Neuronal stem cell (in vitro differentiated cells): ENCODE results near the gene TUBGCP6.

Experiments used
- DNase-seq: peaks from one replicate; pipeline ENCODE4 v3.0.0-alpha.2; 2013; ENCODE audit warnings: low spot score
- H2AFZ ChIP-seq: one replicate; pipeline ENCODE4 v1.6.1; 2013; ENCODE audit warnings: mild to moderate bottlenecking, low read length, inconsistent platforms
- H2AK5ac ChIP-seq: 2 replicates; pipeline ENCODE4 v1.6.1; 2013; ENCODE audit warnings: low read depth, mild to moderate bottlenecking, inconsistent platforms, low read length, moderate library complexity, mixed read lengths
- H2BK120ac ChIP-seq: 2 replicates; pipeline ENCODE4 v1.6.1; 2013; ENCODE audit warnings: low read depth, mild to moderate bottlenecking, inconsistent platforms, low read length, moderate library complexity, mixed read lengths
- H2BK12ac ChIP-seq: one replicate; pipeline ENCODE4 v1.6.1; 2013; ENCODE audit warnings: low read length, inconsistent platforms
- H2BK15ac ChIP-seq: 2 replicates; pipeline ENCODE4 v1.6.1; 2013; ENCODE audit warnings: mild to moderate bottlenecking, low read length, inconsistent platforms, mixed read lengths
- H2BK5ac ChIP-seq: one replicate; pipeline ENCODE4 v1.6.1; 2013; ENCODE audit warnings: inconsistent platforms, mild to moderate bottlenecking, low read length, moderate library complexity
- H3K14ac ChIP-seq: one replicate; pipeline ENCODE4 v1.6.1; 2013; ENCODE audit warnings: low read length, inconsistent platforms
- H3K18ac ChIP-seq: 2 replicates; pipeline ENCODE4 v1.6.1; 2013; ENCODE audit warnings: low read length, inconsistent platforms
- H3K23ac ChIP-seq: 2 replicates; pipeline ENCODE4 v1.6.1; 2013; ENCODE audit warnings: low read depth, mild to moderate bottlenecking, mixed read lengths, low read length, inconsistent platforms; ENCODE audit not compliant: poor library complexity
- H3K27ac ChIP-seq: replicated peaks from 3 replicates; pipeline ENCODE4 v1.5.1; 2013; ENCODE audit warnings: low read length, inconsistent platforms
- H3K27me3 ChIP-seq, 3 experiments: 2 replicates each; pipeline ENCODE4 v1.6.1; 2013; ENCODE audit warnings: low read length in 3 of 3, mild to moderate bottlenecking in 2 of 3, inconsistent platforms in 1 of 3, low read depth in 1 of 3, mixed read lengths in 1 of 3, moderate library complexity in 1 of 3; ENCODE audit not compliant: control insufficient read depth in 3 of 3, insufficient read depth in 3 of 3
- H3K36me3 ChIP-seq, 2 donors: replicated peaks in 1 of 2; 2 replicates each; pipeline ENCODE4 v1.6.1; 2013; ENCODE audit warnings: low read length in 2 of 2; ENCODE audit not compliant: control insufficient read depth in 2 of 2, insufficient read depth in 2 of 2
- H3K4ac ChIP-seq: 2 replicates; pipeline ENCODE4 v1.6.1; 2013; ENCODE audit warnings: inconsistent platforms, mild to moderate bottlenecking, low read length, moderate library complexity
- H3K4me1 ChIP-seq, 2 donors: 1 replicate in 1 of 2; 2 replicates in 1 of 2; pipeline ENCODE4 v1.6.1; 2013; ENCODE audit warnings: low read length in 2 of 2, low read depth in 1 of 2; ENCODE audit not compliant: control insufficient read depth in 2 of 2, insufficient read depth in 1 of 2
- H3K4me2 ChIP-seq: one replicate; pipeline ENCODE4 v1.6.1; 2013; ENCODE audit warnings: mild to moderate bottlenecking, low read length, inconsistent platforms; ENCODE audit not compliant: insufficient read depth, poor library complexity, severe bottlenecking
- H3K4me3 ChIP-seq, 2 donors: 2 replicates each; pipeline ENCODE4 v1.5.1; 2013; ENCODE audit warnings: low read length in 2 of 2, mild to moderate bottlenecking in 2 of 2, inconsistent platforms in 1 of 2, moderate library complexity in 1 of 2
- H3K79me1 ChIP-seq: one replicate; pipeline ENCODE4 v1.6.1; 2013; ENCODE audit warnings: low read depth, mild to moderate bottlenecking, inconsistent platforms, low read length, moderate library complexity
- H3K9ac ChIP-seq: one replicate; pipeline ENCODE4 v1.6.1; 2013; ENCODE audit warnings: mild to moderate bottlenecking, low read depth, low read length, inconsistent platforms; ENCODE audit not compliant: poor library complexity
- H3K9me3 ChIP-seq, 2 donors: replicated peaks in 1 of 2; 2 replicates each; pipeline versions ENCODE3 to v1.6.1; 2013; ENCODE audit warnings: low read length in 2 of 2, mild to moderate bottlenecking in 2 of 2, inconsistent platforms in 1 of 2, low read depth in 1 of 2, mixed read lengths in 1 of 2, moderate library complexity in 1 of 2; ENCODE audit not compliant: control insufficient read depth in 2 of 2, insufficient read depth in 1 of 2
- H4K8ac ChIP-seq: one replicate; pipeline ENCODE4 v1.6.1; 2013; ENCODE audit warnings: low read depth, mild to moderate bottlenecking, inconsistent platforms, low read length, moderate library complexity
- H4K91ac ChIP-seq: one replicate; pipeline ENCODE4 v1.6.1; 2013; ENCODE audit warnings: low read length, low read depth, mild to moderate bottlenecking, inconsistent platforms; ENCODE audit not compliant: poor library complexity
- WGBS, 2 donors: extraction: QIAGEN DNeasy Blood & Tissue Kit; methylation state at CpG; one replicate each; pipeline ENCODE4 v1.1.7; 2013; ENCODE audit warnings: missing lambda C conversion rate in 2 of 2, mixed read lengths in 1 of 2; ENCODE audit not compliant: insufficient read length in 2 of 2, insufficient replicate concordance in 1 of 2; ENCODE audit errors: extremely low coverage in 2 of 2; 5-methylcytosine and 5-hydroxymethylcytosine counted together

The TUBGCP6 gene

DNA sequence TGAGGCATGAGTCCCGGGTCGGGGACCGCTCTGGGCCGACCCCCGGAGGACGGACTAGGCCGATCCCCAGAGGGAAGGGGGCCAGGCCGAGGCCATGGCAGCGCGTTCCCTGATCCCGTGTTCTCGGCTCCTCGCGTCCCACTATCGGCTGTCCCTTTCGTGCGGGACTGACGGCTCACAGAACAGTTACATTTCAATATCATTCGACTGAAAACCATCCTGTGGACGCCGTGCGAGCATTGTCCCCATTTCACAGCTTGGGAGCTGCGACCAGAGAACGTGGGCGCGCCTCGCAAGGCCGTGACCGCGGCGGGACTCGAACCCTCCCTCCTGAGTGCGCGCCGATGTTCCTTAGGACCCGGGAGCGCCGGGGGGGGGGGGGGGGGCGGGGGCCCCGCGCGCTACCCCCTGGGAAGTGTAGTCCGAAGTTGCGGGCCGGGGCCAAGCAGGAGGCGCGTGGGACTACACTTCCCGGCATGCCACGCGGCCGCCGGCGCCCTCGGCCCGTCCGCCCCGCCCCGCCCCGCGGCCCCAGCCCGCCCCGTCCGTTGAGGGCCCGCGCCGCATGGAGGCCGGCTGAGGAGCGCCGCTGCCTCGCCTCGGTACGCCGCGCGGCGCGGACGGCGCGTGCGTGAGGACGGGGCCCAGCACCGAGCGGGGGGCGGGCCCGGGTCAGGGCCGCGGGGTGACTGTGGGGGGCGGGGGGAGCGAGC lies 59.3 kb downstream of the TUBGCP6 start, which contains the start of gene TRABD:
TSS of gene TRABD (plus strand) at position 539 of the 713 bp plus-strand sequence. CDS start 7,148 bp downstream, outside the sequence.
- H4K91ac ChIP-seq = no peak within 1 kb of the TSS
- peak within 1 kb of the TSS; percentile 94 for H3K18ac ChIP-seq
- H2AFZ ChIP-seq = peak within 1 kb of the TSS; percentile 91
- peak within 1 kb of the TSS; percentile 89 for H3K14ac ChIP-seq
- H4K8ac ChIP-seq = peak within 1 kb of the TSS; percentile 65
- H3K27ac ChIP-seq = no peak within 1 kb of the TSS
- H3K4me1 ChIP-seq = peaks cover 6 to 16% of the 10 kb centered on the region in 2 donors
- peaks cover 0 to 3% of the 10 kb centered on the region in 2 donors for H3K36me3 ChIP-seq
- H3K79me1 ChIP-seq = peaks cover 13% of the 10 kb centered on the region
- H2AK5ac ChIP-seq = peak within 1 kb of the TSS; percentile 96
- no peaks in the 10 kb centered on the region for H3K9me3 ChIP-seq
- H2BK120ac ChIP-seq = no peak within 1 kb of the TSS
- H3K23ac ChIP-seq = peak within 1 kb of the TSS; percentile 87
- H2BK12ac ChIP-seq = peak within 1 kb of the TSS; percentile 84
- peak within 1 kb of the TSS; percentile 93 for H3K9ac ChIP-seq
- H3K4me2 ChIP-seq = peak within 1 kb of the TSS; percentile 74
- H2BK5ac ChIP-seq = peak within 1 kb of the TSS; percentile 35
- peak; percentile 81 for DNase-seq
- peak within 1 kb of the TSS; percentile 98 for H2BK15ac ChIP-seq
- no peak within 1 kb of the TSS for H3K4ac ChIP-seq
- H3K4me3 ChIP-seq = peak within 1 kb of the TSS; percentile 74 to 87
- peaks cover 0 to 12% (median 0%) of the 10 kb centered on the region in 3 experiments for H3K27me3 ChIP-seq
- whole genome bisulfite sequencing, 2 donors = no CpG with 5 or more reads among the region's 90 CpGs

DNA sequence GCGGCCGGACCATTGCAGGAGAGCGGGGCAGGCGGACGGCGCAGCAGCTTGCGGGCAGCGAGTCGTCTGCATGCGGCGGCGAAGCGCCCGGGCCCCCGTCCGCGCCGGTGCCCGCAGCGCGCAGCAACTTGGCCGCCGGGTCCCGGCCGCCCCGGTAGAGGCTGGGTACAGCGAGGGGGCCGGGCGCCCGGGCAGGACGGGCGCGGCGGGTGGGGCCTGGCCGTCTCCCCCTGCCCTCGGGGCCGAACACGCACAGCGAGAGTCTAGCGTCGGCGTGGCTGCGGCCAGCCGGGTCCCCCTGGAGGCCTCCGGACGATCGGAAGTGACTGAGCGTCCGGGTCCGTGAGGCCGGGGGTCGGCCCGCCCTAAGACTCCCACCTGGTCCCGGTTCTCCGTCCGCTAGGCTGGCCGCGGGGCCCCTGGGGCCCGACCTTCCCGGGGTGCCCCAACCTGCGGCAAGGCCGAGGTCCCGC lies 59.9 kb downstream of the TUBGCP6 start:
- H3K18ac ChIP-seq = peak overlapping the region; percentile 93
- H3K36me3 ChIP-seq = peaks cover 0 to 3% of the 10 kb centered on the region in 2 donors
- peak overlapping the region; percentile 56 for H3K4me2 ChIP-seq
- H4K8ac ChIP-seq = peak overlapping the region; percentile 65
- WGBS, 2 donors = no CpG with 5 or more reads among the region's 63 CpGs
- no peak for DNase-seq
- H2BK120ac ChIP-seq = no peak overlapping the region
- H3K4me3 ChIP-seq = peak overlapping the region; percentile 56 to 74
- H3K14ac ChIP-seq = peak overlapping the region; percentile 89
- H2BK12ac ChIP-seq = peak overlapping the region; percentile 84
- H3K4me1 ChIP-seq = peaks cover 6 to 13% of the 10 kb centered on the region in 2 donors
- peak overlapping the region; percentile 91 for H2AFZ ChIP-seq
- H2BK5ac ChIP-seq = no peak overlapping the region
- peak overlapping the region; percentile 87 for H3K23ac ChIP-seq
- no peak overlapping the region for H3K27ac ChIP-seq
- H3K79me1 ChIP-seq = peaks cover 8% of the 10 kb centered on the region
- no peak overlapping the region for H4K91ac ChIP-seq
- H2AK5ac ChIP-seq = peak overlapping the region; percentile 96
- H3K9me3 ChIP-seq = no peaks in the 10 kb centered on the region
- H3K4ac ChIP-seq = no peak overlapping the region
- peaks cover 0 to 12% (median 0%) of the 10 kb centered on the region in 3 experiments for H3K27me3 ChIP-seq
- H3K9ac ChIP-seq = peak overlapping the region; percentile 80
- peak overlapping the region; percentile 98 for H2BK15ac ChIP-seq

DNA sequence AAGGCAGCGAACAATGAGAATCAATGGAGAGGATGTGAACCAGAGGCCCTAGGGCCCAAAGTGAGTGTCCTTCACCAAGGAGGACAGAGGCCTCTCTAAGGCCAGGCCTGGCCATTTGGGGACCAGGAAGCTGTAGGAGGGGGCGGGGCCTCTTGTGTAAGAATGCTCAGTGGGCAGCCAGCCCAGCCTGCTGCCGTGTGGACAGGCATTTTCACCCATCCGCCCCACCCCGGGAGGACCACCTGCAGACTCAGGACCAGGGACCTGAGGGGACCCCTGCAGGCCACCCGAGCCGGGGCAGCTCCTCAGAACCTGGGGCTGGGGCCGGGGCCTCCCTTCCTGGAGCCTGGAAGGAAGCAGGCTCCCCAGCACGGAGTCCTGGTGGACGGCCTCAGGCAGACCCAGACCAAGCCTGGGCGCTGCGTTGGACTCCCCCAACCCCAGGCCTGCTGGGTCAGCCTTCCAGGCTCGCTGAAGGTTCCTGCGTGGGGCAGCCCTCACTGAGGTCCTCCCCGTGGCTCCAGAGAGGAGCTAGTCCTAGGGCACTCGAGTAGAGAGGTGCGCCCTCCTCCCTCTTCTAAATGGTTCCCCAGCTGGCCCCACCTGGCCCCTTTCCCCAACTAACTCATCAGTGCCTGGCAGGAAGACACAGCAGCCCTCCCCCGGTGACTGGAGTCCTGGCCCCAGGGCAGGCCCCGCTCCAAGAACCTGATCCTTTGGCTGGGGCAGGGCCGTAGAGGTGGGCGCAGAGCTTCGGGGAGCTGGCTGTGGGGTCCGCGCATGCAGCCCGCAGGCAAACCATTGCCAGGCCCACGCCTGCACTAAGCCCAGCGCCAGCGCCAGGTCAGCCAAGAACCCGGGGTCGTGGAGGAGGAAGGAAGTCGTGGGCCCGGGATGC lies 60.6 kb downstream of the TUBGCP6 start:
- peak overlapping the region; percentile 80 for H2AFZ ChIP-seq
- H3K4ac ChIP-seq = no peak overlapping the region
- WGBS, 2 donors = no CpG with 5 or more reads among the region's 32 CpGs
- peaks cover 8% of the 10 kb centered on the region for H3K79me1 ChIP-seq
- peaks cover 0 to 3% of the 10 kb centered on the region in 2 donors for H3K36me3 ChIP-seq
- H3K9me3 ChIP-seq = peaks cover 0 to 1% of the 10 kb centered on the region in 2 donors
- peak overlapping the region; percentile 44 for H3K9ac ChIP-seq
- peaks cover 0 to 12% (median 0%) of the 10 kb centered on the region in 3 experiments for H3K27me3 ChIP-seq
- H2BK120ac ChIP-seq = no peak overlapping the region
- peak overlapping the region; percentile 89 for H3K14ac ChIP-seq
- H3K4me2 ChIP-seq = peak overlapping the region; percentile 56
- H2BK5ac ChIP-seq = peak overlapping the region; percentile 75
- H4K91ac ChIP-seq = no peak overlapping the region
- peak overlapping the region; percentile 93 for H3K18ac ChIP-seq
- H4K8ac ChIP-seq = peak overlapping the region; percentile 82
- peak overlapping the region; percentile 41 for H2BK12ac ChIP-seq
- peaks cover 9 to 15% of the 10 kb centered on the region in 2 donors for H3K4me1 ChIP-seq
- no peak for DNase-seq
- peak overlapping the region; percentile 71 for H2BK15ac ChIP-seq
- H3K4me3 ChIP-seq = no peak overlapping the region
- H3K27ac ChIP-seq = no peak overlapping the region
- peak overlapping the region; percentile 73 for H3K23ac ChIP-seq
- H2AK5ac ChIP-seq = peak overlapping the region; percentile 96
